Left ventricle myocardium superior (tissue), 1 donor: Measurements from ENCODE around the gene NR2F1-AS1. TPM values are rescaled to one million over a fixed set of nuclear protein-coding genes. Genes with fewer than 3 reads are reported as not detected.
"Not testable (repeated sequence)": the region's sequence is repeated elsewhere in the genome, so short reads cannot be mapped to it uniquely, and the experiment has no call there.

Experiments
- ATAC-seq: fragments of 200-7000 bp; cut with Tn5 transposase; one replicate; pipeline ENCODE4 v1.9.1; 2020; ENCODE audit warnings: mild to moderate bottlenecking, moderate library complexity
- DNase-seq: peaks from one replicate; pipeline ENCODE4 v3.0.0-alpha.2; 2020
- intact Hi-C: fragments of 100-400 bp; cut with micrococcal nuclease; formaldehyde crosslinking; loops from one replicate; pipeline ENCODE4 v1.11.0; 2022
- total RNA-seq: library from RNA; stranded (reverse); fragmentation: NEBNext Ultra II Directional; extraction: Animal tissue kit (Norgen Biotek cat#: 25700); gene quantifications from one replicate; pipeline ENCODE4 v1.2.1, GENCODE V29; 2021
- donor health status: DM: no; HTN: yes; CAD: no; lungs with severe emphysema.

Gene NR2F1-AS1
- total RNA-seq, 1 donor from 2014 or later: 0.57 TPM

DNA sequence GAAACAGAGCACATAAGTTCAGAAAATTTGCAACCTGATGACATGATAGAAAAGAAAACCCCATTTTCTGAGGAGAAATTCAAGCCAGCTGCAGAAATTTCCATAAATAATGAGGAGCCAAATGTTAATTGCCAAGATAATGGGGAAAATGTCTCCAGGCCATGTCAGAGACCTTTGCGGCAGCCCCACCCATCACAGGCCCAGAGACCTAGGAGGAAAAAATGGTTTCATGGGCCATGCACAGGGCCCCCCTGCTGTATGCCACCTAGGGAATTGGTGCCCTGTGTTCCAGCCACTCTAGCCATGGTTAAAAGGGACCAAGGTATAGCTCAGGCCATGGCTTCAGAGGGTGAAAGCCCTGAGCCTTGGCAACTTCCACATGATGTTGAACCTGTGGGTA, 118.1 kb downstream of the NR2F1-AS1 start:
- ATAC-seq: no peak
- intact Hi-C loops: no loop called here
- no peak for DNase-seq

DNA sequence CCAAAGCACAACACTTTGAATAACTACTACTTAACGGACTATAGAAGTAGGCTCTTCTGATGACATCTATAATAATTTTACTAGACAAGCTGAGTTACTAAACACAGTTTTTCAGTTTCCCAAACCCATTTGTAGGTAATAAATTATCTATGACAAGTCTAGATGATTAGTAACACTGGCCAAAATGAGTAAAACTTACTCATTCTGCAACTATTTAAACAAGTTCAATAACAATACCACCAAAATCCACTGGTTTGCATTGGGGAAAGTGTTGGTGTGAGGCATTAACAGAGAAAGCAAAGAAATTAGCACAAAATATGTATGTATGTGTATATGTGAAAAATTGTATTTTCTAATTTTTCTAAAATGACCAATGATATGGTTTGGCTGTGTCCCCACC, 119.3 kb downstream of the NR2F1-AS1 start:
- DNase-seq: no peak
- intact Hi-C loops: no loop called here
- ATAC-seq: no peak

DNA sequence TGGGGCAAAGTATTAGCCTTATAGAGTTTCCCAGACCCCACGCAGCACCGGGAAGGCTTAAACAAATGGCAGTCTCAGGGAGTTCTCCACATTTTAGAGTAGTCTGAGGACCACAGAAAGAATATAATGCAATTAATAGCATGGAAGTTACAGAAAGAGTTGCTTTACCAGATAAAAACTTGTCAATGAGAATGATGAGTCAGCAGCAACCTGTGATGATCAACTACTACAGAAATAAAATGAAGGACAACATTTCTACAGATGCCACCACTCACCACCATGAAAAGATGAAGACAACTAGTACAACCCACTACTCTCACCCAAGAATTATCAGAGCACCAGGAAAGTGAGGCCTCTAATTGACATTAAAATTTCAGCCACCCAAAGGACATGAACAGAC, 120.7 kb downstream of the NR2F1-AS1 start:
- ATAC-seq: no peak

DNA sequence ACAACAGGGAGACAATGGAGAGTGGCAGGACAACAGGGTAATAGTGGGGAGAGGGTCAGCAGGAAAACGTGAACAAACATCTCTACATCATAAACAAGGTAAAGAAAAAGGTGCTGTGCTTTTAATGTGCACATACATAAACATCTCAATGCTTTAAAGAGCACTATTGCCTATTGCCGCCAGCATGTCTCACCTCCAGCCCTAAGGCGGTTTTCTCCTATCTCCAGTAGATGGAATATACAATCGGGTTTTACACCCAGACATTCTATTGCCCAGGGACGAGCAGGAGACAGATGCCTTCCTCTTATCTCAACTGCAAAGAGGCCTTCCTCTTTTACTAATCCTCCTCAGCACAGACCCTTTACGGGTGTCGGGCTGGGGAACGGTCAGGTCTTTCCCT, 124.2 kb downstream of the NR2F1-AS1 start:
- intact Hi-C loops, ATAC-seq, DNase-seq: not testable (repeated sequence)

More for the DNA sequence above, 120.7 kb downstream of the NR2F1-AS1 start:
- DNase-seq: no peak
- intact Hi-C loops: no loop called here

DNA sequence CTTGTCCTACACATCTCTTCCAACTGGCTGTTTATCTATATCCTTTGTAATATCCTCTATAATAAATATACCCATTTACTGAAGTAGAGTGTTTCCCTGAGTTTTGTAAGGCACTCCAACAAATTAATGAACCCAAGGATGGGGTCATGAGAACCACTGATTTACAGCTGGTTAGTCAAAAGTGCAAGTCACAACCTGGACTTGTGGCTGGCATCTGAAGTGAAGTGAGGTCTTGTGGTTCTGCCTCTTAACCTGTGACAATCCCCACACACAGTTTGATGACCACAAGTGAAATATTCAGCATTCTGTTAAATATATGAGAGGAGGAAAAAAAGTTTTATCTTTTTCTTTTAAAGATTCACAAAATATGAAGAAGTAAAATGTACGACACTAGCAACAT, 126.1 kb downstream of the NR2F1-AS1 start:
- DNase-seq: no peak
- intact Hi-C loops: no loop called here
- no peak for ATAC-seq

- intact Hi-C loops: no loop called here
- DNase-seq (no peak), ATAC-seq (no peak)
Observed at GRCh38 chr5:93452255-93452654, 128.8 kb downstream of the NR2F1-AS1 start.

GRCh38 chr5:93438124-93438523, 142.9 kb downstream of the NR2F1-AS1 start:
- ATAC-seq (no peak), DNase-seq (no peak)
- intact Hi-C loops: no loop called here

GRCh38 chr5:93436083-93436482, 144.9 kb downstream of the NR2F1-AS1 start:
- intact Hi-C loops: no loop called here
- ATAC-seq: no peak
- no peak for DNase-seq

- ATAC-seq: no peak
- intact Hi-C loops: no loop called here
- no peak for DNase-seq
Observed at GRCh38 chr5:93433422-93433821, 147.6 kb downstream of the NR2F1-AS1 start.

GRCh38 chr5:93431250-93431649, 149.8 kb downstream of the NR2F1-AS1 start:
- intact Hi-C loops: no loop called here
- DNase-seq (no peak), ATAC-seq (no peak)

DNA sequence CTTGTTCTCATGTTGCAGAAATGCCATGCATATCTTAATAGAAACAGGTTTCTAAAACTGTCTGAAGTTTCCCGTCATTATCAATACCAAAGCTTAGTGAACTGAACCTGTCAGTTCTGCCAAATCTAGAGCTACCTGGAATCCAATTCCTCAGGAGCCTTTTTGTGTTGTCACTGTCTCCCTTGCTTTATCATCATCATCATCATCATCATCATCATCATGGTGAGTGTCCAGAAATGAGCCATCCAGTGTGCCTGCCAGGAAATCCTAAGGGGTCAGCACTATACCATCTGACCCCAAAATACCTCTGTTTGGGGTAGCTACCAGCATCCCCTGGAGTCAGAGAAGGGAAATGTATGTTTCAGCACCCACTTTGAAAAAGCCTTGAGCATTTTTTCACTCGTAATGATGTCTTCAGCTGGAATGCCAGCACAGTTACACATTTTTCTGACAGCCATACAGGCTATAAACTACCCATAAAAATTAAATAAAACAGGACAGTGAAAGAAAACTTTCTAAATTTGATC, 150.3 kb downstream of the NR2F1-AS1 start:
- DNase-seq: no peak
- ATAC-seq: no peak
- intact Hi-C loops: no loop called here

DNA sequence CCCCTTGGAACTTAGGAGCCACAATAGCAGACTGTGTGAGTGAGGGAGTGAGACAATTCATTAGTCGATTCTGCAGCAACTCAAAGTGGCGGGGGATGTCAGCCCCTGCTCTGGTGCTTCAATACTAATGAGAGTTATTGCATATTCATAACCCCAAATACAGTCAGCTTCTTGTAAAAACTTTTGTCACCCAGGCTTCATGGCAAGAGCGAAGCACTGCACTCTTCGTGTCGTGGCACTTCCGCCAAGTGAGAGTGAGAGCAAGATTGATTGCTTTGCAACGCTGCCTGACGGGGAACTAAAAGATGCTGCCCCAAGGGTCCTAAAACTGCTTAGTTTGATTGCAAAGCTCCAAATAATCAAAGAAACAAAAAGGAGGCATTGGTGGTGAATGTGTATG, 150.9 kb downstream of the NR2F1-AS1 start:
- DNase-seq: no peak
- ATAC-seq: no peak
- intact Hi-C loops: no loop called here

DNA sequence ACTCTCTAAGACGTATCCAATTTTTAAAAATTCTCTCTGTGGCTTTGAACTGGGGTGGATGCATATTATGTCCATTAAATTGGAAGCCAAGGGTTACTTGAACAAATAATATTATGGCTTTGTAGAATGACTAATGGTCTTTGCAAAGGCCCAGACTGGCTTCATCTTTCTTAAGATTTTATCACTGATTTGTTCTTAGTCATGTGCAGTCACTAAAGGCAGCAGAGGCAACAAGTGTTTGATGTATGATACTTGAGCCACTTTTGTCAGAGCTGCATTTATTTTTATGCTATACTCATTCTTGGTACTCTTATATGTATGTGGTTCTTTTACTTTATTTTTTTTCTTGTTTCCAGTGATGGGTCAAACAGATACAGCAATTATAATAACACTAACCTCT, 152.2 kb downstream of the NR2F1-AS1 start:
- intact Hi-C loops: no loop called here
- no peak for DNase-seq
- no peak for ATAC-seq

- no peak for ATAC-seq
- no peak for DNase-seq
Observed at GRCh38 chr5:93427316-93427715, 153.7 kb downstream of the NR2F1-AS1 start.

GRCh38 chr5:93425096-93425495, 155.9 kb downstream of the NR2F1-AS1 start:
- intact Hi-C loops: no loop called here
- DNase-seq (no peak), ATAC-seq (no peak)

More at GRCh38 chr5:93427316-93427715, 153.7 kb downstream of the NR2F1-AS1 start:
- intact Hi-C loops: no loop called here

GRCh38 chr5:93423300-93423699, 157.7 kb downstream of the NR2F1-AS1 start:
- intact Hi-C loops: no loop called here
- ATAC-seq (no peak), DNase-seq (no peak)

DNA sequence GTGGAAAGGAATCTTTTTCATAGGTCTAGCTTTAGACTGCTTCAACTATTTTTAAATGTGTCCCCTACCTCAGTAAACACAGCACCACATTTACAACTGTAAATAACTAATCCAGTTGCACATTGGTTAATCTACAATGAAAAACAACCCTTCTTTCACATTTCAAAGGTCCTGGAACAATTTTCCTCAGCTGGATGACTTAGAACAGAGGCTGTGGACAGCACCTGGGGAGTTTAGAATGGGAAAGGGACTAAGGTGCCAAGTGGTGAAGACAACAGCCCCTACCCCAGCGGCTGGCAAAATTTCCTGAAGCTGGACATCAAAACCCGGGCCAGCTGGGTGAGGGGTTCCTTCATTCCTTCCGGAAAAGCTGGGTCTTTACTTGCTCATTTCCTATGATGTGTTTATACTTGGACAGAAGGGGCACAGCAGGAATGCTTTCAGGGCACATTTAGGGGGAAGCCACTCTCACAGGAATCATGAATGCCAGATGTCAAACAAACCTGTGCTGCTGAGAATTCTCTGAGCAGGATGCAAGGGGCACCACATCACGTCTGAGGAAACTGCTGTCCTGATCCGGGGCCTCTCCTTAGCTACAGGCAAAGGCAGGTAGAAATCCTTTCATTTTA, 158.3 kb downstream of the NR2F1-AS1 start:
- intact Hi-C loops: no loop called here

GRCh38 chr5:93421987-93422401, 159.0 kb downstream of the NR2F1-AS1 start:
- intact Hi-C loops: no loop called here
- no peak for DNase-seq
- no peak for ATAC-seq

More for the DNA sequence above, 158.3 kb downstream of the NR2F1-AS1 start:
- DNase-seq (no peak), ATAC-seq (no peak)

DNA sequence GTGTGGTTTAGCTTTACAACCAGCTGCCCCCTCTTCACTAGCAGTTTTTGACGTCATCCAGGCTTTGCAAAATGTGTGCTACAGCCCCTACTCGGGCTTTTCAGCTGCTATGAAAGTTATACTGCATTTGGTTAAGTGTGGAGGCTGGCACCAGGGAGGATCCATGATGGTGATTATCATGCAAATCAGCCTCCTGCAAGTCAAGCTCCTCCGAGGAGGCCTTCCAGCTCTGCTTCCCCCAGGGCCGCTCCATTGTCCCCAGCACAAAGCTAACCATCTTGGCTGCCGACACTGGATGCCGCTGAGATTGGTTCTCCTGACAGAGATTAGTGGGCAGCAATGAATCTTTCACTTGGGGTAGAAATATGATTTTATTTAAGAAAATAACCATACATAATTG, 159.6 kb downstream of the NR2F1-AS1 start:
- DNase-seq: no peak
- no peak for ATAC-seq
- intact Hi-C loops: no loop called here

- DNase-seq (no peak), ATAC-seq (no peak)
- intact Hi-C loops: no loop called here
Observed at GRCh38 chr5:93417490-93417889, 163.5 kb downstream of the NR2F1-AS1 start.

- ATAC-seq (no peak), DNase-seq (no peak)
- intact Hi-C loops: no loop called here
Observed at GRCh38 chr5:93415819-93416218, 165.2 kb downstream of the NR2F1-AS1 start.
